Measurements from ENCODE around the gene PYCR2. TPM values are rescaled to one million over a fixed set of nuclear protein-coding genes. Genes with fewer than 3 reads are reported as not detected.
"Not testable (repeated sequence)": the region's sequence is repeated elsewhere in the genome, so short reads cannot be mapped to it uniquely, and the experiment has no call there.

The PYCR2 gene
- polyA plus RNA-seq, 1 experiment = 29.4 TPM

DNA sequence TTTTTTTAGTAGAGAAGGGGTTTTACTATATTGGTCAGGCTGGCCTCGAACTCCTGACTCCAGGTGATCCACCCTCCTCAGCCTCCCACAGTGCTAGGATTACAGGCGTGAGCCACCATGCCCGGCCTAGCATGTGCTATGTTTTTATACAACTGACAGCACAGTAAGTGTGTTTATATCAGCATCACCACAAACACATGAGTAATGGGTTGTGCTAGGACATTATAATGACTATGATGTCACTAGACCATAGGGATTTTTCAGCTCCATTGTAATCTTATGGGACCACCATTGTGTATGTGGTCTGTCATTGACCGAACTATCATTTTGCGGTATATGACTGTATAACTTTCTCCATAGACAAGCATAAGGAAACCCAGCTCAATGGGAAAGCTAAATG is 10.7 kb upstream of the PYCR2 start:
- Histone ChIP-seq H3K4me3 (ENCODE audit: low read depth, low read length) (no peak overlapping the region), H3K9me3 (ENCODE audit: control insufficient read depth, insufficient read depth, low read length) (no peaks in the 10 kb centered on the region), H3K27ac (ENCODE audit: low read depth, low read length) (no peak overlapping the region), H3K27me3 (ENCODE audit: control insufficient read depth, insufficient read depth, low read length) (no peaks in the 10 kb centered on the region)
- POLR2A ChIA-PET = no interaction called here
- CTCF ChIA-PET = no interaction called here
- DNase-seq (ENCODE audit: low read depth, low spot score) = no peak
- TF ChIP-seq, protein P1, sequence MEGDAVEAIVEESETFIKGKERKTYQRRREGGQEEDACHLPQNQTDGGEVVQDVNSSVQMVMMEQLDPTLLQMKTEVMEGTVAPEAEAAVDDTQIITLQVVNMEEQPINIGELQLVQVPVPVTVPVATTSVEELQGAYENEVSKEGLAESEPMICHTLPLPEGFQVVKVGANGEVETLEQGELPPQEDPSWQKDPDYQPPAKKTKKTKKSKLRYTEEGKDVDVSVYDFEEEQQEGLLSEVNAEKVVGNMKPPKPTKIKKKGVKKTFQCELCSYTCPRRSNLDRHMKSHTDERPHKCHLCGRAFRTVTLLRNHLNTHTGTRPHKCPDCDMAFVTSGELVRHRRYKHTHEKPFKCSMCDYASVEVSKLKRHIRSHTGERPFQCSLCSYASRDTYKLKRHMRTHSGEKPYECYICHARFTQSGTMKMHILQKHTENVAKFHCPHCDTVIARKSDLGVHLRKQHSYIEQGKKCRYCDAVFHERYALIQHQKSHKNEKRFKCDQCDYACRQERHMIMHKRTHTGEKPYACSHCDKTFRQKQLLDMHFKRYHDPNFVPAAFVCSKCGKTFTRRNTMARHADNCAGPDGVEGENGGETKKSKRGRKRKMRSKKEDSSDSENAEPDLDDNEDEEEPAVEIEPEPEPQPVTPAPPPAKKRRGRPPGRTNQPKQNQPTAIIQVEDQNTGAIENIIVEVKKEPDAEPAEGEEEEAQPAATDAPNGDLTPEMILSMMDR (IDR thresholded peaks at IDR 0.05; ENCODE audit: low read depth, low read length) = no peak

DNA sequence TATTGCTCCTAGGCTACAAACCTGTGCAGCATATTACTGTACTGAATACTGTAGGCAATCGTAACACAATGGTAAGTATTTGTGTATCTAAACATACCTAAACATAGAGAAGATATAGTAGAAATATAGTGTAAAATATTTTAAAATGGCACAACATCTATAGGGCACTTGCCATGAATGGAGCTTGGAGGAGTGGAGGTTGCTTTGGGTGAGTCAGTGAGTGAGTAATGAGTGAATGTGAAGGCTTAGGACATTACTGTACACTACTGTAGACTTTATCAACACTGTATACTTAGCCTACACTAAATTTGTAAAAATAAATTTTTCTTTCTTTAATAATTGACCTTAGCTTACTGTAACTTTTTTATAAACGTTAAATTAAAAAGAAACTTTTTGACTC is 9.0 kb upstream of the PYCR2 start:
- POLR2A ChIA-PET = interaction anchor here (1.3 kb wide), 1 partner anchor 9 kb away, joined by 7 read pairs; the partner anchor contains the start of gene PYCR2
- CTCF ChIA-PET = interaction anchor here (1.0 kb wide), 1 partner anchor 458 kb away, joined by 3 read pairs; no protein-coding TSS in a partner anchor
- H3K27me3 ChIP-seq (ENCODE audit: control insufficient read depth, insufficient read depth, low read length) = no peaks in the 10 kb centered on the region
- H3K27ac ChIP-seq (ENCODE audit: low read depth, low read length) = no peak overlapping the region
- H3K9me3 ChIP-seq (ENCODE audit: control insufficient read depth, insufficient read depth, low read length) = no peaks in the 10 kb centered on the region
- H3K4me3 ChIP-seq (ENCODE audit: low read depth, low read length) = no peak overlapping the region
- peak; percentile 21 for DNase-seq (ENCODE audit: low read depth, low spot score)
- TF ChIP-seq, protein P1 (IDR thresholded peaks at IDR 0.05; ENCODE audit: low read depth, low read length) = no peak

GRCh38 chr1:225931270-225932136 is 7.5 kb upstream of the PYCR2 start:
- Histone ChIP-seq H3K4me3 (ENCODE audit: low read depth, low read length) (no peak overlapping the region), H3K27me3 (ENCODE audit: control insufficient read depth, insufficient read depth, low read length) (no peaks in the 10 kb centered on the region), H3K9me3 (ENCODE audit: control insufficient read depth, insufficient read depth, low read length) (no peaks in the 10 kb centered on the region), H3K27ac (ENCODE audit: low read depth, low read length) (no peak overlapping the region)
- TF ChIP-seq, protein P1 (IDR thresholded peaks at IDR 0.05; ENCODE audit: low read depth, low read length) = no peak
- ChIA-PET POLR2A (no interaction called here), CTCF (interaction anchor here (0.6 to 2.7 kb wide), 3 partner anchors 20 to 457 kb away, joined by 3 to 9 read pairs (median 4); no protein-coding TSS in a partner anchor)
- no peak for DNase-seq (ENCODE audit: low read depth, low spot score)

DNA sequence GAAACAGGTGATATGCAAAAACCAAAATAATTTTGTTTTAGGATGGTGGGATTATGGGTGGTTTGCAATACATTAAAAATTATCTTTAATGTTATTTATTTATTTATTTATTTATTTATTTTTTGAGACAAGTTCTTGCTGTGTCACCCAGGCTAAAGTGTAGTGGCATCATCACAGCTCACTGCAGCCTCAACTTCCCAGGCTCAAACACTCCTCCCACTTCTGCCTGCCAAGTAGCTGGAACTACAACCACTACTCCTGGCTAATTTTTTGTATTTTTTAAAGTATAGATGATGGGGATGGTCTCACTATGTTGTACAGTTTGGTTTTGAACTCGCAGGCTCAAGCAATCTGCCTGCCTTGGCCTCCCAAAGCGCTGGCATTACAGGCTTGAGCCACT is 6.5 kb upstream of the PYCR2 start:
- ChIA-PET POLR2A (no interaction called here), CTCF (interaction anchor here (2.7 kb wide), 1 partner anchor 19 kb away, joined by 9 read pairs; no protein-coding TSS in a partner anchor)
- TF ChIP-seq, protein P1 (IDR thresholded peaks at IDR 0.05; ENCODE audit: low read depth, low read length) = no peak
- no peaks in the 10 kb centered on the region for H3K27me3 ChIP-seq (ENCODE audit: control insufficient read depth, insufficient read depth, low read length)
- no peak for DNase-seq (ENCODE audit: low read depth, low spot score)
- H3K9me3 ChIP-seq (ENCODE audit: control insufficient read depth, insufficient read depth, low read length) = no peaks in the 10 kb centered on the region
- H3K27ac ChIP-seq (ENCODE audit: low read depth, low read length) = no peak overlapping the region
- H3K4me3 ChIP-seq (ENCODE audit: low read depth, low read length) = no peak overlapping the region

DNA sequence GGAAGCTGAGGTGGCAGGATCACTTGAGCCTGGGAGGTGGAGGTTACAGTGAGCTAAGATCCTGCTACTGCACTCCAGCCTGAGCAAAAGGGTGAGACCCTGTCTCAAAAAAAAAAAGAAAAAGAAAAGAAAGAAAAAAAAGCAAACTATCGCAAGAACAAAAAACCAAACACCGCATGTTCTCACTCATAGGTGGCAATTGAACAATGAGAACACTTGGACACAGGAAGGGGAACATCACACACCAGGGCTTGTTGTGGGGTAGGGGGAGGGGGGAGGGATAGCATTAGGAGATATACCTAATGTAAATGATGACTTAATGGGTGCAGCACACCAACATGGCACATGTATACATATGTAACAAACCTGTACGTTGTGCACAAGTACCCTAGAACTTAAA is 5.4 kb upstream of the PYCR2 start:
- POLR2A ChIA-PET; H3K27me3 ChIP-seq (ENCODE audit: control insufficient read depth, insufficient read depth, low read length); H3K27ac ChIP-seq (ENCODE audit: low read depth, low read length); H3K4me3 ChIP-seq (ENCODE audit: low read depth, low read length); H3K9me3 ChIP-seq (ENCODE audit: control insufficient read depth, insufficient read depth, low read length); DNase-seq (ENCODE audit: low read depth, low spot score): not testable (repeated sequence)
- CTCF ChIA-PET = interaction anchor here (1.0 to 2.7 kb wide), 2 partner anchors 18 to 135 kb away, joined by 3 to 9 read pairs; no protein-coding TSS in a partner anchor

All from AG04450 (cell line).